ENCODE results near the gene EPS15.
A peak's percentile ranks its signal among the peaks of the same experiment; 100 is the strongest.

EPS15 gene

DNA sequence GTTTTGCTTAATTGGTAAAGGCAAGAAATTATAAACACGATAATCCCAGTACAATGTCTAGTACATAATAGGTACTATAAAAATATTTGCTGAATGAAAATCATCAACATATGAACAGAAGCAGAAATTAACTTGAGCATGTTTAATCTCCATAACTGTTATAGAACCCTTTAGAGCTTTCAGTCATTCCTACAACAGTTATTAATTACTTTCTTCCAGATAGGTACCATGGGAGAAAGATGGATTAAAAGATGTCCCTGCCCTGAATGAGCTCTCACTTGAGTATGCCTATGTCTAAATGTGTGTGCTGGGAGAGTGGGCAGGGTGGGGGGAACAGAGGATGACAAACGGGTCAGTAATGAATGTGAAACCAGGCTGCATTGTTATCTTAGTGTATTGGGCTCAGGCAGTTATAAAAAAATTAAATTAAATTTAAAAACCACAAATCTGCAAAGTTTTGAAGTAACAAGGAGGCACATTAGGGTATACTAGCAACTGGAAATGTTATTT is 2.4 kb downstream of the EPS15 start:
- Histone ChIP-seq H4K20me1 (ENCODE audit: insufficient read depth, low read length) (no peaks in the 10 kb centered on the region), H3K9me2 (ENCODE audit: low read depth, low read length) (no peaks in the 10 kb centered on the region), H3K4me2 (ENCODE audit: low read length) (peak overlapping the region; percentile 82), H3K4me3 (ENCODE audit: low read depth, low read length, poor library complexity, severe bottlenecking) (peak overlapping the region; percentile 94), H3K27ac (ENCODE audit: low read depth, low read length, poor library complexity, severe bottlenecking) (peak overlapping the region; percentile 89), H3K27me3 (ENCODE audit: insufficient read depth, low read length) (no peaks in the 10 kb centered on the region), H3K9ac (ENCODE audit: low read length) (peak overlapping the region; percentile 98), H3F3A (ENCODE audit: insufficient read depth, low read length) (0 out of 2 replicates have a peak, but pooled peaks cover 6% of the 10 kb centered on the region), H3K36me3 (ENCODE audit: insufficient read depth, low read length) (no peaks in the 10 kb centered on the region; the same call in 1 of the 2 replicates), H3K9me3 (ENCODE audit: low read length) (no peaks in the 10 kb centered on the region), H2AFZ (ENCODE audit: low read length) (no peak overlapping the region), H3K79me2 (ENCODE audit: insufficient read depth, low read length) (peaks cover 69% of the 10 kb centered on the region), H3K4me1 (ENCODE audit: insufficient read depth, low read length, severe bottlenecking) (peaks cover 76% of the 10 kb centered on the region)
- no peak for TF ChIP-seq CTCF (IDR thresholded peaks at IDR 0.05; ENCODE audit: low read length)
- TF ChIP-seq EZH2 (IDR thresholded peaks at IDR 0.05; ENCODE audit: borderline replicate concordance, low read length): no peak

DNA sequence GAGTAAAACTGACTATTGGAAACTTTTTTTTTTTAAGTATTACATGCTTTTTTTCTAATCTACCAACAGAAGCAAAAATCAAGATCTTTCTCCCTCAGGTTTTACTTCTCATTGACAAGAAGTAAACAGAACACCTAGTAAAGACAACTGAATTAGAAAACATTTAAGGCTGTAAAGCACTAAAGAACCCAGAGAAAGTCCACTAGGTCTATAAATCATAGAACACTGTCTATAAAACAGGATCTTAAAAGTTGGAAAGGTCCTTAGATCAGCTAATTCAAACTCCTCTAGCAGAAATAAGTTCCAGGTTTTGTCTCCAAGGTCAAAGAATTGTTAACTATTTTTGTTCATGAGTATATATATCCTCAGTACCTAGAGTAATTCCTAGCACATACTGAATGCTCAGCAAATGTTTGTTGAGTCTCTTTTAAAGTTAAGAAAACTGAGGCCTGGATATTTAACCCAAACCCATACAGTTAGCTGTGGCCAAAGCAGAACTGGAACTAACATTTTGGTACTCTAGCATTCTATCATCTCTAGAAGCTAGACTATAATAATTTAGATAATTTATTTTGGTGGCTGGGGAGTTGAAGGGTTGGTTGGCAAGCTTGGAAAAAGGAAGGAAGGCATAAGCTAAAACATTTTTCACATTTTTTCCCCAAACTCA is 3.0 kb downstream of the EPS15 start:
- H3K36me3 ChIP-seq (ENCODE audit: insufficient read depth, low read length): no peaks in the 10 kb centered on the region; the same call in 1 of the 2 replicates
- no peaks in the 10 kb centered on the region for H3K27me3 ChIP-seq (ENCODE audit: insufficient read depth, low read length)
- H3K9ac ChIP-seq (ENCODE audit: low read length): peak overlapping the region; percentile 98
- H3K9me2 ChIP-seq (ENCODE audit: low read depth, low read length): no peaks in the 10 kb centered on the region
- no peaks in the 10 kb centered on the region for H4K20me1 ChIP-seq (ENCODE audit: insufficient read depth, low read length)
- peak overlapping the region; percentile 89 for H3K27ac ChIP-seq (ENCODE audit: low read depth, low read length, poor library complexity, severe bottlenecking)
- no peak overlapping the region for H2AFZ ChIP-seq (ENCODE audit: low read length)
- H3K4me2 ChIP-seq (ENCODE audit: low read length): peak overlapping the region; percentile 82
- H3K9me3 ChIP-seq (ENCODE audit: low read length): no peaks in the 10 kb centered on the region
- TF ChIP-seq EZH2 (IDR thresholded peaks at IDR 0.05; ENCODE audit: borderline replicate concordance, low read length) (no peak), CTCF (IDR thresholded peaks at IDR 0.05; ENCODE audit: low read length) (no peak)
- peak overlapping the region; percentile 94 for H3K4me3 ChIP-seq (ENCODE audit: low read depth, low read length, poor library complexity, severe bottlenecking)
- H3K79me2 ChIP-seq (ENCODE audit: insufficient read depth, low read length): peaks cover 74% of the 10 kb centered on the region
- 0 out of 2 replicates have a peak, but pooled peaks cover 6% of the 10 kb centered on the region for H3F3A ChIP-seq (ENCODE audit: insufficient read depth, low read length)
- H3K4me1 ChIP-seq (ENCODE audit: insufficient read depth, low read length, severe bottlenecking): peaks cover 80% of the 10 kb centered on the region

DNA sequence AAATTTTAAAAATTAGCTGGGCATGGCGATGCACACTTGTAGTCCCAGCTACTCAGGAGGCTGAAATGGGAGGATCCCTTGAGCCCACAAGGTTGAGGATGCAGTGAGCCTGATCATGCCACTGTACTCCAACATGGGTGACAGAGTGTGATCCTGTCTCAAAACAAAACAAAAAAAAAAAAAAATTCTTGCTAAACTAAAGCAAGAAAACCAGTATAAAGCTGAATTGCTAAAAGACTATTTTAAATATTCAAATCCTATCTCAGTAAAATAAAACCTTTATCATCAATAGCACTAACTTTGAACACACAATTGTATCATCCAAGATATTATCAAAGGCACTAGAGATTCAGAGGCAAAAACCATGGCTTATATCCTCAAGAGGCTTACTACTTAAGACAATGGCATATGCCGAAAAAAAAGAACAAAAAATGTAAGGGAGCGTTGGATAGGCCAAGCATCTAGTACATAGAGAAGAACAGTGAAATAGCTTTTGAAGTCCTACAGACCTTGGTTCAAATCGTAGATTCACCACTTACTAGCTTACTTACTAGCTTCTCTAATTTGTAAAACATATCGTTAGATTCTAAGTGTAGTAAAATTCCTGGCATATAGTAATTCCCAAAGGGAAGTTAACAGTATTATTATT is 3.6 kb downstream of the EPS15 start:
- no peaks in the 10 kb centered on the region; the same call in 1 of the 2 replicates for H3K36me3 ChIP-seq (ENCODE audit: insufficient read depth, low read length)
- no peak overlapping the region for H2AFZ ChIP-seq (ENCODE audit: low read length)
- no peak for TF ChIP-seq EZH2 (IDR thresholded peaks at IDR 0.05; ENCODE audit: borderline replicate concordance, low read length)
- TF ChIP-seq CTCF (IDR thresholded peaks at IDR 0.05; ENCODE audit: low read length): no peak

More for the DNA sequence above, 3.6 kb downstream of the EPS15 start:
- Histone ChIP-seq H3K27ac (ENCODE audit: low read depth, low read length, poor library complexity, severe bottlenecking) (peak overlapping the region; percentile 89), H3K79me2 (ENCODE audit: insufficient read depth, low read length) (peaks cover 81% of the 10 kb centered on the region), H3K4me3 (ENCODE audit: low read depth, low read length, poor library complexity, severe bottlenecking) (peak overlapping the region; percentile 94), H3K4me1 (ENCODE audit: insufficient read depth, low read length, severe bottlenecking) (peaks cover 78% of the 10 kb centered on the region), H3K27me3 (ENCODE audit: insufficient read depth, low read length) (no peaks in the 10 kb centered on the region), H3K4me2 (ENCODE audit: low read length) (peak overlapping the region; percentile 82), H3K9me2 (ENCODE audit: low read depth, low read length) (no peaks in the 10 kb centered on the region), H3K9ac (ENCODE audit: low read length) (peak overlapping the region; percentile 98; the same call in 1 of the 2 replicates), H3F3A (ENCODE audit: insufficient read depth, low read length) (0 out of 2 replicates have a peak, but pooled peaks cover 6% of the 10 kb centered on the region), H4K20me1 (ENCODE audit: insufficient read depth, low read length) (no peaks in the 10 kb centered on the region), H3K9me3 (ENCODE audit: low read length) (no peaks in the 10 kb centered on the region)
